NB4 (cell line): ENCODE measurements around the gene SGMS1.

ENCODE experiments used
- CTCF ChIP-seq: IDR thresholded peaks from one replicate; pipeline ENCODE4 v1.5.1; 2012; ENCODE audit warnings: low read depth, low read length
- MYC ChIP-seq: IDR thresholded peaks from 2 replicates; pipeline ENCODE4 v1.6.1; 2011; ENCODE audit warnings: low read depth, low read length
- POLR2A ChIP-seq: IDR thresholded peaks from 2 replicates; pipeline ENCODE4 v1.6.1; 2011; ENCODE audit warnings: mild to moderate bottlenecking; ENCODE audit not compliant: insufficient read length; ENCODE audit errors: extremely low read depth

- TF ChIP-seq CTCF (no peak), POLR2A (no peak), MYC (no peak)
Observed at GRCh38 chr10:50545846-50546245, 77.9 kb downstream of the SGMS1 start.
